B cell (primary cell): Measurements from ENCODE around the gene CYP3A5. TPM values are rescaled to one million over a fixed set of nuclear protein-coding genes. Genes with fewer than 3 reads are reported as not detected.

ENCODE experiments used
- ATAC-seq: fragments of 200-7000 bp; cut with Tn5 transposase; one replicate; pipeline ENCODE4 v1.10.0; 2021; ENCODE audit warnings: low read depth, mild to moderate bottlenecking, moderate number of reproducible peaks, moderate library complexity
- CTCF ChIA-PET: fragments of 350-600 bp; sonication (Branson Sonifier 250); formaldehyde crosslinking; loops from one replicate; lab custom pipeline; 2021; ENCODE audit warnings: antibody characterized with exemption, inconsistent platforms; lab: Charles Lee
- POLR2A ChIA-PET: fragments of 350-600 bp; sonication (Branson Sonifier 250); formaldehyde crosslinking; loops from one replicate; lab custom pipeline; 2021; ENCODE audit warnings: antibody characterized with exemption; lab: Charles Lee
- DNase-seq: peaks from one replicate; pipeline ENCODE4 v3.0.0; 2013
- H2AFZ ChIP-seq: 2 replicates; pipeline ENCODE4 v1.6.1; 2012; ENCODE audit warnings: mild to moderate bottlenecking, low read depth, low read length; ENCODE audit not compliant: insufficient read depth, poor library complexity, severe bottlenecking
- H3K27ac ChIP-seq, 2 donors: 1 replicate in 1 of 2; 2 replicates in 1 of 2; pipeline ENCODE4 v1.5.1; 2012 to 2013; ENCODE audit warnings: low read length in 2 of 2, mild to moderate bottlenecking in 2 of 2, moderate library complexity in 1 of 2
- H3K27me3 ChIP-seq, 4 experiments: fragments of 200-600 bp in 1 of 4; sonication (generic) in 1 of 4; replicated peaks in 1 of 4; 1 replicate in 2 of 4; 2 replicates in 2 of 4; pipeline versions ENCODE4 v1.6.1 to v1.7.0; 2013 to 2016; ENCODE audit warnings: low read length in 3 of 4, mild to moderate bottlenecking in 2 of 4, mixed read lengths in 1 of 4, moderate library complexity in 1 of 4; ENCODE audit not compliant: insufficient read depth in 4 of 4, control insufficient read depth in 3 of 4; ENCODE audit errors: control extremely low read depth in 1 of 4
- H3K36me3 ChIP-seq, 2 experiments: replicated peaks in 1 of 2; 1 replicate in 1 of 2; 2 replicates in 1 of 2; pipeline versions ENCODE4 v1.6.1 to v1.7.1; 2013; ENCODE audit warnings: low read length in 1 of 2; ENCODE audit not compliant: insufficient read depth in 2 of 2, control insufficient read depth in 1 of 2; ENCODE audit errors: control extremely low read depth in 1 of 2, extremely low read depth in 1 of 2
- H3K4me1 ChIP-seq, 2 donors: fragments of 200-600 bp in 1 of 2; sonication (generic) in 1 of 2; 1 replicate in 1 of 2; 2 replicates in 1 of 2; pipeline versions ENCODE4 v1.5.1 to v1.6.1; 2013 to 2017; ENCODE audit warnings: low read length in 2 of 2; ENCODE audit not compliant: control insufficient read depth in 2 of 2, insufficient read depth in 2 of 2
- H3K4me2 ChIP-seq: replicated peaks from 2 replicates; pipeline ENCODE3; 2012; ENCODE audit warnings: mild to moderate bottlenecking, low read depth, low read length; ENCODE audit not compliant: poor library complexity, severe bottlenecking
- H3K4me3 ChIP-seq, 5 experiments: fragments of 200-600 bp in 1 of 5; sonication (generic) in 1 of 5; 1 replicate in 3 of 5; 2 replicates in 2 of 5; pipeline versions ENCODE4 v1.5.1 to v1.7.0; 2011 to 2016; ENCODE audit warnings: low read length in 4 of 5, mild to moderate bottlenecking in 4 of 5, low read depth in 2 of 5, control low read depth in 1 of 5, moderate library complexity in 1 of 5; ENCODE audit not compliant: insufficient read depth in 1 of 5; ENCODE audit errors: control extremely low read depth in 1 of 5, extremely low read depth in 1 of 5
- H3K79me2 ChIP-seq: fragments of 200-600 bp; sonication (generic); one replicate; pipeline ENCODE4 v1.6.0; 2016; ENCODE audit warnings: low read length; ENCODE audit not compliant: control insufficient read depth, insufficient read depth
- H3K9ac ChIP-seq: fragments of 200-600 bp; sonication (generic); 2 replicates; pipeline ENCODE4 v1.6.1; 2017; ENCODE audit warnings: mild to moderate bottlenecking, low read length, moderate library complexity
- H3K9me3 ChIP-seq, 3 donors: one replicate each; pipeline versions ENCODE4 v1.6.1 to v1.7.1; 2013; ENCODE audit warnings: low read length in 2 of 3; ENCODE audit not compliant: control insufficient read depth in 2 of 3, insufficient read depth in 1 of 3; ENCODE audit errors: control extremely low read depth in 1 of 3
- H4K20me1 ChIP-seq: 2 replicates; pipeline ENCODE4 v1.6.0; 2012; ENCODE audit warnings: mild to moderate bottlenecking, low read length; ENCODE audit not compliant: insufficient read depth, control insufficient read depth, poor library complexity, severe bottlenecking
- H3K27ac Mint-ChIP-seq: one replicate; pipeline ENCODE4 v1.8.0; 2021; ENCODE audit warnings: mixed read lengths
- H3K27me3 Mint-ChIP-seq: one replicate; pipeline ENCODE4 v1.8.0; 2021; ENCODE audit warnings: mixed read lengths
- H3K4me1 Mint-ChIP-seq: one replicate; pipeline ENCODE4 v1.8.0; 2021; ENCODE audit warnings: mixed read lengths
- H3K4me3 Mint-ChIP-seq: one replicate; pipeline ENCODE4 v1.8.0; 2021; ENCODE audit warnings: mixed read lengths
- H3K9me3 Mint-ChIP-seq: one replicate; pipeline ENCODE4 v1.8.0; 2022; ENCODE audit warnings: mixed read lengths; ENCODE audit not compliant: insufficient read depth
- EZH2 ChIP-seq: IDR thresholded peaks from 2 replicates; pipeline ENCODE4 v1.6.1; 2012; ENCODE audit warnings: borderline replicate concordance, low read depth, mild to moderate bottlenecking, moderate library complexity, low read length; ENCODE audit not compliant: insufficient read depth, poor library complexity, severe bottlenecking
- WGBS: methylation state at CpG from one replicate; pipeline ENCODE4 v1.1.5; 2013; ENCODE audit warnings: missing lambda C conversion rate; ENCODE audit not compliant: insufficient coverage; 5-methylcytosine and 5-hydroxymethylcytosine counted together
- intact Hi-C: fragments of 100-400 bp; cut with micrococcal nuclease; formaldehyde crosslinking; loops from one replicate; pipeline ENCODE4 v1.10.0; 2022
- polyA plus RNA-seq: library from polyadenylated mRNA; depleted of rRNA; stranded (reverse); fragments of >200 nt; gene quantifications from 2 replicates; pipeline ENCODE4 v1.2.3, GENCODE V29; 2012
- total RNA-seq, 2 donors: library from RNA; stranded (reverse); fragments of 120-200 nt in 1 of 2; gene quantifications; 1 replicate in 1 of 2; 2 replicates in 1 of 2; pipeline versions ENCODE4 v1.2.3 to v1.2.4, GENCODE V29; 2013 to 2022
- TF ChIP-seq, protein P1 (sequence below): fragments of 200-600 bp; IDR thresholded peaks from one replicate; pipeline ENCODE4 v1.8.0; 2022; ENCODE audit warnings: antibody characterized with exemption, mild to moderate bottlenecking

CYP3A5 gene
- total and polyA plus RNA-seq, 2 donors (not counting 1 experiment from before 2014, with no cell fraction given), result not detected

DNA sequence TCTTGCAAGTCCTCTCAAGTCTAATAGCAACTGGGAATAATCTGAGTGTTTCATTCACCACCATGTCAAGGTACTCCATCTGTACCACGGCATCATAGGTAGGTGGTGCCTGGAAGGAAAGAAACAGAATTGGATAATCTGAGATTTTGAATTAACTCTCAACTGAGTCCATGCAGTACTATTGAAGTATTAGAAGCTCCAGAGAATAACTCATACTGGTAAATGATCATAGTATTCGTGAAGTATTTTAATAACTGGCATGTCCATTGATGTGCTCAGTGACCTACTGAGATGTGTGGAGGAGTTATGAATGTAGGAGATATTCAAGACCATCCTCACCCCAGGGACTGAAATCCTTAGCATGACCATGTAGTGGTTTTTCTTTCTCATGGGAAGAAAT, 27.1 kb downstream of the CYP3A5 start:
- Histone ChIP-seq H3K9ac (no peak overlapping the region), H3K4me3 (no peak overlapping the region), H3K79me2 (peaks cover 4% of the 10 kb centered on the region), H3K4me1 (no peaks in the 10 kb centered on the region), H3K36me3 (peaks cover 1 to 3% of the 10 kb centered on the region in 2 experiments), H3K9me3 (peaks cover 0 to 5% (median 0%) of the 10 kb centered on the region in 3 donors), H4K20me1 (no peaks in the 10 kb centered on the region), H3K27ac (no peak overlapping the region), H2AFZ (no peak overlapping the region), H3K4me2 (no peak overlapping the region), H3K27me3 (no peaks in the 10 kb centered on the region)
- intact Hi-C loops, result no loop called here
- ChIA-PET POLR2A (no interaction called here), CTCF (no interaction called here)
- no peak overlapping the region for H3K4me3 Mint-ChIP-seq
- no peak overlapping the region for H3K27ac Mint-ChIP-seq
- no peaks in the 10 kb centered on the region for H3K9me3 Mint-ChIP-seq
- DNase-seq (no peak), ATAC-seq (no peak)
- H3K27me3 Mint-ChIP-seq, result no peaks in the 10 kb centered on the region
- WGBS, result no CpG with 5 or more reads among the region's 2 CpGs
- no peaks in the 10 kb centered on the region for H3K4me1 Mint-ChIP-seq
- TF ChIP-seq EZH2, result no peak
- TF ChIP-seq, protein P1, sequence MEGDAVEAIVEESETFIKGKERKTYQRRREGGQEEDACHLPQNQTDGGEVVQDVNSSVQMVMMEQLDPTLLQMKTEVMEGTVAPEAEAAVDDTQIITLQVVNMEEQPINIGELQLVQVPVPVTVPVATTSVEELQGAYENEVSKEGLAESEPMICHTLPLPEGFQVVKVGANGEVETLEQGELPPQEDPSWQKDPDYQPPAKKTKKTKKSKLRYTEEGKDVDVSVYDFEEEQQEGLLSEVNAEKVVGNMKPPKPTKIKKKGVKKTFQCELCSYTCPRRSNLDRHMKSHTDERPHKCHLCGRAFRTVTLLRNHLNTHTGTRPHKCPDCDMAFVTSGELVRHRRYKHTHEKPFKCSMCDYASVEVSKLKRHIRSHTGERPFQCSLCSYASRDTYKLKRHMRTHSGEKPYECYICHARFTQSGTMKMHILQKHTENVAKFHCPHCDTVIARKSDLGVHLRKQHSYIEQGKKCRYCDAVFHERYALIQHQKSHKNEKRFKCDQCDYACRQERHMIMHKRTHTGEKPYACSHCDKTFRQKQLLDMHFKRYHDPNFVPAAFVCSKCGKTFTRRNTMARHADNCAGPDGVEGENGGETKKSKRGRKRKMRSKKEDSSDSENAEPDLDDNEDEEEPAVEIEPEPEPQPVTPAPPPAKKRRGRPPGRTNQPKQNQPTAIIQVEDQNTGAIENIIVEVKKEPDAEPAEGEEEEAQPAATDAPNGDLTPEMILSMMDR, result no peak

DNA sequence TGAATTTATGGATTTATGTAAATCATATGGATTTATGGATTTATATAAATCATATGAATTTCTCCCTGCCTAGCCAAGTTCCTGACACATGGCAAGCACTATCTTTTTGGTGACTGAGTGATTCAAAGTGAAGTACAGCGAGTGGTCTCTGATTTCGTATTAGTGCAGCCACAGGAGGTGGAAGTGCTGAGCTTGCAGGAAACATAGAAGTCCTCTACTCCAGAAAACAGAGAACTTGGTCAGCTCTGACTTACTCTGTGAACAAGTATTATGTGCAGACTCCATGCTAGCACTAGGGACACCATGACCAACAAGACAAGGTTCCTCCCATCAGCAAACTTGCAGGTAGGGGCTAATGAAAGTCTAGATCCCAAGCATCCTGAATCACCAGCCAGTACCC, 28.5 kb downstream of the CYP3A5 start:
- no peak overlapping the region for H3K4me3 ChIP-seq
- no peak for DNase-seq
- ATAC-seq, result no peak
- H3K4me2 ChIP-seq, result no peak overlapping the region
- no peaks in the 10 kb centered on the region for H3K27me3 Mint-ChIP-seq
- no peak for TF ChIP-seq EZH2
- TF ChIP-seq, protein P1, result no peak
- POLR2A ChIA-PET, result no interaction called here
- H3K27me3 ChIP-seq, result no peaks in the 10 kb centered on the region
- no peak overlapping the region for H3K9ac ChIP-seq
- H3K27ac Mint-ChIP-seq, result no peak overlapping the region
- CTCF ChIA-PET, result no interaction called here
- H3K9me3 ChIP-seq, result peaks cover 0 to 5% (median 0%) of the 10 kb centered on the region in 3 donors
- H2AFZ ChIP-seq, result no peak overlapping the region
- 100% methylated on average over 1 of the region's 2 CpGs for WGBS
- H3K36me3 ChIP-seq, result peaks cover 1 to 3% of the 10 kb centered on the region in 2 experiments
- no peak overlapping the region for H3K27ac ChIP-seq
- H3K4me3 Mint-ChIP-seq, result no peak overlapping the region
- peaks cover 4% of the 10 kb centered on the region for H3K79me2 ChIP-seq
- intact Hi-C loops, result no loop called here
- no peaks in the 10 kb centered on the region for H4K20me1 ChIP-seq
- H3K4me1 Mint-ChIP-seq, result no peaks in the 10 kb centered on the region
- H3K9me3 Mint-ChIP-seq, result no peaks in the 10 kb centered on the region
- no peaks in the 10 kb centered on the region for H3K4me1 ChIP-seq
